HEK293 (cell line): ENCODE data around the gene TEX52.

Experiments
- CTCF ChIA-PET: fragments of 350-600 bp; formaldehyde crosslinking; extraction: SDS; loops from one replicate; lab custom pipeline; 2021; ENCODE audit warnings: antibody characterized with exemption; lab: Yijun Ruan, JAX
- POLR2A ChIA-PET: fragments of 300-600 bp; formaldehyde crosslinking; extraction: SDS; loops from one replicate; lab custom pipeline; 2020; ENCODE audit warnings: antibody characterized with exemption, inconsistent platforms; lab: Yijun Ruan, JAX
- H3K27ac ChIP-seq: fragments of 200-500 bp; sonication (Bioruptor generic); 2 replicates; pipeline ENCODE4 v1.5.1; 2014; ENCODE audit warnings: low read depth, low read length, control low read depth, inconsistent platforms; ENCODE audit errors: extremely low read depth
- H3K36me3 ChIP-seq, 2 experiments: fragments of 200-500 bp in 1 of 2; sonication (Bioruptor generic) in 1 of 2; 1 replicate in 1 of 2; 2 replicates in 1 of 2; pipeline ENCODE4 v1.5.1; 2014 to 2017; ENCODE audit warnings: inconsistent platforms in 2 of 2, low read length in 2 of 2; ENCODE audit not compliant: control insufficient read depth in 2 of 2, insufficient read depth in 1 of 2
- H3K4me1 ChIP-seq: fragments of 200-500 bp; sonication (Bioruptor generic); 2 replicates; pipeline ENCODE4 v1.5.1; 2014; ENCODE audit warnings: mild to moderate bottlenecking, low read length, inconsistent platforms; ENCODE audit not compliant: control insufficient read depth, insufficient read depth
- H3K4me3 ChIP-seq: 2 replicates; pipeline ENCODE4 v1.5.1; 2011; ENCODE audit warnings: low read depth, mild to moderate bottlenecking, control low read depth, low read length, moderate library complexity
- H3K9me3 ChIP-seq: fragments of 200-500 bp; sonication (Bioruptor generic); 2 replicates; pipeline ENCODE4 v1.5.1; 2014; ENCODE audit warnings: low read depth, low read length, inconsistent platforms; ENCODE audit not compliant: control insufficient read depth, insufficient read depth
- HOXA7 ChIP-seq: sonication (generic); formaldehyde crosslinking; IDR thresholded peaks from 2 replicates; pipeline ENCODE4 v1.8.1; 2022; ENCODE audit warnings: missing genetic modification reagents, borderline replicate concordance
- INSM2 ChIP-seq: fragments of 450-650 bp; formaldehyde crosslinking; IDR thresholded peaks from 2 replicates; pipeline ENCODE4 v1.5.1; 2016; ENCODE audit warnings: missing biosample characterization, missing genetic modification characterization
- KLF16 ChIP-seq: fragments of 450-650 bp; formaldehyde crosslinking; IDR thresholded peaks from 2 replicates; pipeline ENCODE4 v1.5.1; 2017; ENCODE audit warnings: missing biosample characterization, missing genetic modification characterization
- KLF8 ChIP-seq: fragments of 450-650 bp; formaldehyde crosslinking; IDR thresholded peaks from 2 replicates; pipeline ENCODE4 v1.5.1; 2016; ENCODE audit warnings: missing biosample characterization, missing genetic modification characterization
- PRDM1 ChIP-seq: fragments of 450-650 bp; formaldehyde crosslinking; IDR thresholded peaks from 2 replicates; pipeline ENCODE4; 2016; ENCODE audit warnings: missing biosample characterization, missing genetic modification characterization
- PRDM10 ChIP-seq: fragments of 450-650 bp; formaldehyde crosslinking; IDR thresholded peaks from 2 replicates; pipeline ENCODE4 v1.5.1; 2016; ENCODE audit warnings: missing biosample characterization, missing genetic modification characterization
- SP7 ChIP-seq: fragments of 450-650 bp; formaldehyde crosslinking; IDR thresholded peaks from 2 replicates; pipeline ENCODE4 v1.5.1; 2016; ENCODE audit warnings: missing biosample characterization, missing genetic modification characterization
- ZBTB48 ChIP-seq: fragments of 450-650 bp; formaldehyde crosslinking; IDR thresholded peaks from 2 replicates; pipeline ENCODE4 v1.5.1; 2016; ENCODE audit warnings: missing biosample characterization, missing genetic modification characterization
- ZFHX2 ChIP-seq: fragments of 450-650 bp; formaldehyde crosslinking; conservative IDR thresholded peaks from 2 replicates; pipeline ENCODE4 v1.5.1; 2016; ENCODE audit warnings: missing biosample characterization, missing genetic modification characterization
- ZIC2 ChIP-seq: fragments of 450-650 bp; formaldehyde crosslinking; IDR thresholded peaks from 2 replicates; pipeline ENCODE4 v1.5.1; 2016; ENCODE audit warnings: missing biosample characterization, missing genetic modification characterization
- ZNF10 ChIP-seq: fragments of 450-650 bp; formaldehyde crosslinking; IDR thresholded peaks from 2 replicates; pipeline ENCODE4 v1.5.1; 2017; ENCODE audit warnings: missing biosample characterization, missing genetic modification characterization
- ZNF121 ChIP-seq: fragments of 450-650 bp; formaldehyde crosslinking; IDR thresholded peaks from 2 replicates; pipeline ENCODE4 v1.5.1; 2016; ENCODE audit warnings: missing biosample characterization, missing genetic modification characterization
- ZNF239 ChIP-seq: fragments of 450-650 bp; formaldehyde crosslinking; IDR thresholded peaks from 2 replicates; pipeline ENCODE4 v1.5.1; 2016; ENCODE audit warnings: missing biosample characterization, missing genetic modification characterization
- ZNF362 ChIP-seq: fragments of 450-650 bp; formaldehyde crosslinking; IDR thresholded peaks from 2 replicates; pipeline ENCODE4 v1.5.1; 2016; ENCODE audit warnings: missing biosample characterization, missing genetic modification characterization
- ZNF596 ChIP-seq: fragments of 450-650 bp; IDR thresholded peaks from 2 replicates; pipeline ENCODE4 v1.5.0; 2018; ENCODE audit warnings: missing biosample characterization, mild to moderate bottlenecking, missing genetic modification characterization, moderate library complexity
- ZNF626 ChIP-seq: fragments of 450-650 bp; sonication (Bioruptor Pico); formaldehyde crosslinking; IDR thresholded peaks from 2 replicates; pipeline ENCODE4 v1.5.1; 2018; ENCODE audit warnings: missing biosample characterization, missing genetic modification characterization, inconsistent platforms
- ZNF629 ChIP-seq: fragments of 450-650 bp; formaldehyde crosslinking; IDR thresholded peaks from 2 replicates; pipeline ENCODE4 v1.5.1; 2017; ENCODE audit warnings: missing biosample characterization, missing genetic modification characterization
- ZNF843 ChIP-seq: fragments of 450-650 bp; formaldehyde crosslinking; IDR thresholded peaks from 2 replicates; pipeline ENCODE4 v1.5.1; 2016; ENCODE audit warnings: missing biosample characterization, missing genetic modification characterization
- TF ChIP-seq, protein P1 (sequence below): fragments of 450-650 bp; formaldehyde crosslinking; IDR thresholded peaks from 2 replicates; pipeline ENCODE4 v1.5.1; 2017; ENCODE audit warnings: missing biosample characterization, missing genetic modification characterization
- TF ChIP-seq, protein P2 (sequence below): fragments of 450-650 bp; formaldehyde crosslinking; IDR thresholded peaks from 2 replicates; pipeline ENCODE4 v1.5.1; 2017; ENCODE audit warnings: missing biosample characterization, mild to moderate bottlenecking, missing genetic modification characterization, moderate library complexity

Gene TEX52

GRCh38 chr12:2897418-2897817 lies 40.6 kb upstream of the TEX52 start:
- no peak overlapping the region for H3K27ac ChIP-seq
- H3K36me3 ChIP-seq = peaks cover 0 to 3% of the 10 kb centered on the region in 2 experiments; a peak in 1 of 3 replicates
- peaks cover 3% of the 10 kb centered on the region; the same call in 1 of the 2 replicates for H3K4me1 ChIP-seq
- ChIA-PET CTCF (no interaction called here), POLR2A (no interaction called here)
- H3K9me3 ChIP-seq = no peaks in the 10 kb centered on the region
- no peak overlapping the region for H3K4me3 ChIP-seq
- TF ChIP-seq ZNF121 (tag by site-specific recombination) (peak; percentile 78), HOXA7 (CRISPR knock-in tag) (no peak)

DNA sequence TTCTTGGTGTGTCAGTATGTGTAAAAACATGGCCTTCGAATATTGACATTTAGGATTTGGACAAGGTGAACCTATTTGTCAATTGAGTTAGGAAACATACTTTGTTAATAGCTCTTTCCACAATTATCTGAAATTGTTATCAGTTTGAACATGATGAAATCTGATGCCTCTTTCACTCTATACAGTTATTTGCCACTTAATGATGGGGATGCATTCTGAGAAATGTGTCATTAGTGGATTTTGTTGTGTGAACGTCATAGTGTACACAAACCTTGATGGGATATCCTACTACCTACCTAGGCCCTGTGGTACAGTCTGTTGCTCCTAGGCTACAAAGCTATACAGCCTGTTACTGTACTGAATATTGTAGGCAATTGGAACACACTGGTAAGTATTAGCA lies 38.7 kb upstream of the TEX52 start:
- ChIA-PET CTCF (interaction anchor here (0.6 to 0.7 kb wide), 2 partner anchors 51 to 1425 kb away, joined by 3 read pairs; no protein-coding TSS in a partner anchor), POLR2A (interaction anchor here (0.6 to 0.9 kb wide), 2 partner anchors 10 to 18 kb away, joined by 3 read pairs; partner anchors contain the start of genes FOXM1 and RHNO1)
- H3K36me3 ChIP-seq = peaks cover 0 to 3% of the 10 kb centered on the region in 2 experiments; a peak in 1 of 3 replicates
- no peak overlapping the region for H3K27ac ChIP-seq
- TF ChIP-seq PRDM10 (tag by site-specific recombination) = peak; percentile 34; the same call in 1 of the 2 replicates
- TF ChIP-seq, protein P1, sequence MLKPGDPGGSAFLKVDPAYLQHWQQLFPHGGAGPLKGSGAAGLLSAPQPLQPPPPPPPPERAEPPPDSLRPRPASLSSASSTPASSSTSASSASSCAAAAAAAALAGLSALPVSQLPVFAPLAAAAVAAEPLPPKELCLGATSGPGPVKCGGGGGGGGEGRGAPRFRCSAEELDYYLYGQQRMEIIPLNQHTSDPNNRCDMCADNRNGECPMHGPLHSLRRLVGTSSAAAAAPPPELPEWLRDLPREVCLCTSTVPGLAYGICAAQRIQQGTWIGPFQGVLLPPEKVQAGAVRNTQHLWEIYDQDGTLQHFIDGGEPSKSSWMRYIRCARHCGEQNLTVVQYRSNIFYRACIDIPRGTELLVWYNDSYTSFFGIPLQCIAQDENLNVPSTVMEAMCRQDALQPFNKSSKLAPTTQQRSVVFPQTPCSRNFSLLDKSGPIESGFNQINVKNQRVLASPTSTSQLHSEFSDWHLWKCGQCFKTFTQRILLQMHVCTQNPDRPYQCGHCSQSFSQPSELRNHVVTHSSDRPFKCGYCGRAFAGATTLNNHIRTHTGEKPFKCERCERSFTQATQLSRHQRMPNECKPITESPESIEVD (tag by site-specific recombination) = peak; percentile 40; the same call in 1 of the 2 replicates
- TF ChIP-seq ZNF629 = 0 out of 2 replicates have a peak, but pooled peaks have one; percentile 19
- no peak for TF ChIP-seq KLF16 (tag by site-specific recombination)
- peak; percentile 89 for TF ChIP-seq SP7
- H3K4me1 ChIP-seq = peaks cover 6% of the 10 kb centered on the region
- H3K4me3 ChIP-seq = no peak overlapping the region
- H3K9me3 ChIP-seq = no peaks in the 10 kb centered on the region

DNA sequence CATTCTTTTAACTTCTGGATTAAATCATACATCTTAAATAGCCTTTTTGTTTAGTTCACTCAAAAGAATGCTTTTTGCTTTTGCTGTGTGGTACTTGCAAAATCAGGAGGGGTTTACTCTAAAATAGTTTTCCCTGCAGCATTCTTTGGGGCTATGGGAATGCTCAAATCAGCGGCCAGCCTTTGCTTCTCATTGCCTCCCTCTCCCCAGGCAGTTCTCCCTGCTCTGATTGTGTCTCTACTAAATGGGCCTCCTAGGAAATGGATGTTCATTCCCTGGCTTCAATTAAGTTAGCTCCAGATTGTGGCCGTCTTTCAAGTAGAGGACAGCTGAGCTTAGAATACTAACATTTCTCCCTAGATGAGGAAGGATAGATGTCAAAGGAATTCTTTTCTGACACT lies 38.2 kb upstream of the TEX52 start:
- H3K9me3 ChIP-seq = no peaks in the 10 kb centered on the region
- ChIA-PET POLR2A (interaction anchor here (0.6 kb wide), 1 partner anchor 10 kb away, joined by 3 read pairs; no protein-coding TSS in a partner anchor), CTCF (interaction anchor here (0.6 to 0.7 kb wide), 2 partner anchors 26 to 51 kb away, joined by 3 read pairs; no protein-coding TSS in a partner anchor)
- H3K4me1 ChIP-seq = peaks cover 6% of the 10 kb centered on the region
- peaks cover 0 to 3% of the 10 kb centered on the region in 2 experiments; a peak in 1 of 3 replicates for H3K36me3 ChIP-seq
- no peak overlapping the region for H3K4me3 ChIP-seq
- H3K27ac ChIP-seq = no peak overlapping the region
- TF ChIP-seq PRDM1 (tag by site-specific recombination) (no peak), ZNF362 (tag by site-specific recombination) (no peak), INSM2 (tag by site-specific recombination) (no peak), ZNF626 (tag by site-specific recombination) (no peak), ZNF121 (tag by site-specific recombination) (no peak), ZNF843 (tag by site-specific recombination) (no peak), ZBTB48 (tag by site-specific recombination) (no peak), ZNF10 (tag by site-specific recombination) (no peak), ZNF239 (no peak), ZIC2 (tag by site-specific recombination) (no peak), KLF8 (tag by site-specific recombination) (no peak), ZFHX2 (tag by site-specific recombination) (no peak), ZNF596 (tag by site-specific recombination) (no peak)
- TF ChIP-seq, protein P2, sequence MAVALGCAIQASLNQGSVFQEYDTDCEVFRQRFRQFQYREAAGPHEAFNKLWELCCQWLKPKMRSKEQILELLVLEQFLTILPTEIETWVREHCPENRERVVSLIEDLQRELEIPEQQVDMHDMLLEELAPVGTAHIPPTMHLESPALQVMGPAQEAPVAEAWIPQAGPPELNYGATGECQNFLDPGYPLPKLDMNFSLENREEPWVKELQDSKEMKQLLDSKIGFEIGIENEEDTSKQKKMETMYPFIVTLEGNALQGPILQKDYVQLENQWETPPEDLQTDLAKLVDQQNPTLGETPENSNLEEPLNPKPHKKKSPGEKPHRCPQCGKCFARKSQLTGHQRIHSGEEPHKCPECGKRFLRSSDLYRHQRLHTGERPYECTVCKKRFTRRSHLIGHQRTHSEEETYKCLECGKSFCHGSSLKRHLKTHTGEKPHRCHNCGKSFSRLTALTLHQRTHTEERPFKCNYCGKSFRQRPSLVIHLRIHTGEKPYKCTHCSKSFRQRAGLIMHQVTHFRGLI = no peak
